GM12878 (cell line): Measurements from ENCODE around the gene UNC119B. TPM values are rescaled to one million over a fixed set of nuclear protein-coding genes. Genes with fewer than 3 reads are reported as not detected.

ENCODE experiments used
- ASH2L ChIP-seq: fragments of 300-600, 200-600 bp; sonication (generic); IDR thresholded peaks from 2 replicates; pipeline ENCODE4 v1.6.1; 2017; ENCODE audit warnings: low read depth, mild to moderate bottlenecking, borderline replicate concordance
- POU2F2 ChIP-seq: IDR thresholded peaks from 3 replicates; pipeline ENCODE4 v1.6.1; 2011; ENCODE audit warnings: low read depth, mild to moderate bottlenecking, low read length, borderline replicate concordance
- PRDM15 ChIP-seq: fragments of 450-650 bp; formaldehyde crosslinking; IDR thresholded peaks from 2 replicates; pipeline ENCODE4 v1.4.0; 2020; ENCODE audit warnings: mild to moderate bottlenecking, moderate library complexity
- SIX5 ChIP-seq: IDR thresholded peaks from 2 replicates; pipeline ENCODE4 v1.6.1; 2011; ENCODE audit warnings: mild to moderate bottlenecking, low read depth, low read length, moderate library complexity; ENCODE audit not compliant: severe bottlenecking
- polyA plus RNA-seq, 11 experiments: library from polyadenylated mRNA; depleted of rRNA in 4 of 11; unstranded in 6 of 11; stranded (reverse) in 5 of 11; fragments of >200 nt; fragmentation: Nextera tagmentation in 4 of 11; fragmentation: Illumina TruSeq in 1 of 11; extraction: Ambion mirVana in 4 of 11; extraction: Trizol in 1 of 11; gene quantifications; 1 replicate in 1 of 11; 2 replicates in 10 of 11; pipeline versions ENCODE4 v1.2.1 to v1.2.3, GENCODE V29; 2011 to 2016; ENCODE audit warnings: inconsistent platforms in 2 of 11, missing spikeins in 2 of 11, low read depth in 1 of 11
- total RNA-seq, 4 experiments: library from RNA; depleted of rRNA in 3 of 4; stranded (reverse); fragments of >200 nt in 3 of 4; fragmentation: Illumina TruSeq in 1 of 4; extraction: Trizol in 1 of 4; gene quantifications; 2 replicates each; pipeline versions ENCODE4 v1.2.1 to v1.2.3, GENCODE V29; 2013 to 2021
- TF ChIP-seq, protein P1 (sequence below): IDR thresholded peaks from 2 replicates; pipeline ENCODE4 v1.6.1; 2011; ENCODE audit warnings: mild to moderate bottlenecking, low read depth, low read length, moderate library complexity; ENCODE audit not compliant: insufficient replicate concordance
- TF ChIP-seq, protein P2 (sequence below): IDR thresholded peaks from 2 replicates; pipeline ENCODE4 v1.6.1; 2012; ENCODE audit warnings: mild to moderate bottlenecking, low read depth, low read length
- TF ChIP-seq, protein P3 (sequence below): fragments of 450-650 bp; IDR thresholded peaks from 2 replicates; pipeline ENCODE4 v1.6.1; 2017; ENCODE audit warnings: mild to moderate bottlenecking, moderate library complexity
- TF ChIP-seq, protein P4 (sequence below): fragments of 450-650 bp; IDR thresholded peaks from 2 replicates; pipeline ENCODE4 v1.6.1; 2018; ENCODE audit warnings: mild to moderate bottlenecking, low read depth, moderate library complexity; ENCODE audit not compliant: partially characterized antibody

Gene UNC119B
- total and polyA plus RNA-seq, 10 of the 15 experiments (the other 5 are each of a cell fraction or from before 2014, with no cell fraction given), result 4.3 to 31.5 (median 10.5) TPM

GRCh38 chr12:120725659-120726509, 15.6 kb downstream of the UNC119B start, which contains the start of gene ACADS (continued):
- TF ChIP-seq, protein P1, sequence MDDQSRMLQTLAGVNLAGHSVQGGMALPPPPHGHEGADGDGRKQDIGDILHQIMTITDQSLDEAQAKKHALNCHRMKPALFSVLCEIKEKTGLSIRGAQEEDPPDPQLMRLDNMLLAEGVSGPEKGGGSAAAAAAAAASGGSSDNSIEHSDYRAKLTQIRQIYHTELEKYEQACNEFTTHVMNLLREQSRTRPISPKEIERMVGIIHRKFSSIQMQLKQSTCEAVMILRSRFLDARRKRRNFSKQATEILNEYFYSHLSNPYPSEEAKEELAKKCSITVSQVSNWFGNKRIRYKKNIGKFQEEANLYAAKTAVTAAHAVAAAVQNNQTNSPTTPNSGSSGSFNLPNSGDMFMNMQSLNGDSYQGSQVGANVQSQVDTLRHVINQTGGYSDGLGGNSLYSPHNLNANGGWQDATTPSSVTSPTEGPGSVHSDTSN, result peak; percentile 40
- TF ChIP-seq PRDM15, result no peak
- TF ChIP-seq, protein P2, sequence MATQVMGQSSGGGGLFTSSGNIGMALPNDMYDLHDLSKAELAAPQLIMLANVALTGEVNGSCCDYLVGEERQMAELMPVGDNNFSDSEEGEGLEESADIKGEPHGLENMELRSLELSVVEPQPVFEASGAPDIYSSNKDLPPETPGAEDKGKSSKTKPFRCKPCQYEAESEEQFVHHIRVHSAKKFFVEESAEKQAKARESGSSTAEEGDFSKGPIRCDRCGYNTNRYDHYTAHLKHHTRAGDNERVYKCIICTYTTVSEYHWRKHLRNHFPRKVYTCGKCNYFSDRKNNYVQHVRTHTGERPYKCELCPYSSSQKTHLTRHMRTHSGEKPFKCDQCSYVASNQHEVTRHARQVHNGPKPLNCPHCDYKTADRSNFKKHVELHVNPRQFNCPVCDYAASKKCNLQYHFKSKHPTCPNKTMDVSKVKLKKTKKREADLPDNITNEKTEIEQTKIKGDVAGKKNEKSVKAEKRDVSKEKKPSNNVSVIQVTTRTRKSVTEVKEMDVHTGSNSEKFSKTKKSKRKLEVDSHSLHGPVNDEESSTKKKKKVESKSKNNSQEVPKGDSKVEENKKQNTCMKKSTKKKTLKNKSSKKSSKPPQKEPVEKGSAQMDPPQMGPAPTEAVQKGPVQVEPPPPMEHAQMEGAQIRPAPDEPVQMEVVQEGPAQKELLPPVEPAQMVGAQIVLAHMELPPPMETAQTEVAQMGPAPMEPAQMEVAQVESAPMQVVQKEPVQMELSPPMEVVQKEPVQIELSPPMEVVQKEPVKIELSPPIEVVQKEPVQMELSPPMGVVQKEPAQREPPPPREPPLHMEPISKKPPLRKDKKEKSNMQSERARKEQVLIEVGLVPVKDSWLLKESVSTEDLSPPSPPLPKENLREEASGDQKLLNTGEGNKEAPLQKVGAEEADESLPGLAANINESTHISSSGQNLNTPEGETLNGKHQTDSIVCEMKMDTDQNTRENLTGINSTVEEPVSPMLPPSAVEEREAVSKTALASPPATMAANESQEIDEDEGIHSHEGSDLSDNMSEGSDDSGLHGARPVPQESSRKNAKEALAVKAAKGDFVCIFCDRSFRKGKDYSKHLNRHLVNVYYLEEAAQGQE, result no peak
- no peak for TF ChIP-seq ASH2L
- TF ChIP-seq, protein P3, sequence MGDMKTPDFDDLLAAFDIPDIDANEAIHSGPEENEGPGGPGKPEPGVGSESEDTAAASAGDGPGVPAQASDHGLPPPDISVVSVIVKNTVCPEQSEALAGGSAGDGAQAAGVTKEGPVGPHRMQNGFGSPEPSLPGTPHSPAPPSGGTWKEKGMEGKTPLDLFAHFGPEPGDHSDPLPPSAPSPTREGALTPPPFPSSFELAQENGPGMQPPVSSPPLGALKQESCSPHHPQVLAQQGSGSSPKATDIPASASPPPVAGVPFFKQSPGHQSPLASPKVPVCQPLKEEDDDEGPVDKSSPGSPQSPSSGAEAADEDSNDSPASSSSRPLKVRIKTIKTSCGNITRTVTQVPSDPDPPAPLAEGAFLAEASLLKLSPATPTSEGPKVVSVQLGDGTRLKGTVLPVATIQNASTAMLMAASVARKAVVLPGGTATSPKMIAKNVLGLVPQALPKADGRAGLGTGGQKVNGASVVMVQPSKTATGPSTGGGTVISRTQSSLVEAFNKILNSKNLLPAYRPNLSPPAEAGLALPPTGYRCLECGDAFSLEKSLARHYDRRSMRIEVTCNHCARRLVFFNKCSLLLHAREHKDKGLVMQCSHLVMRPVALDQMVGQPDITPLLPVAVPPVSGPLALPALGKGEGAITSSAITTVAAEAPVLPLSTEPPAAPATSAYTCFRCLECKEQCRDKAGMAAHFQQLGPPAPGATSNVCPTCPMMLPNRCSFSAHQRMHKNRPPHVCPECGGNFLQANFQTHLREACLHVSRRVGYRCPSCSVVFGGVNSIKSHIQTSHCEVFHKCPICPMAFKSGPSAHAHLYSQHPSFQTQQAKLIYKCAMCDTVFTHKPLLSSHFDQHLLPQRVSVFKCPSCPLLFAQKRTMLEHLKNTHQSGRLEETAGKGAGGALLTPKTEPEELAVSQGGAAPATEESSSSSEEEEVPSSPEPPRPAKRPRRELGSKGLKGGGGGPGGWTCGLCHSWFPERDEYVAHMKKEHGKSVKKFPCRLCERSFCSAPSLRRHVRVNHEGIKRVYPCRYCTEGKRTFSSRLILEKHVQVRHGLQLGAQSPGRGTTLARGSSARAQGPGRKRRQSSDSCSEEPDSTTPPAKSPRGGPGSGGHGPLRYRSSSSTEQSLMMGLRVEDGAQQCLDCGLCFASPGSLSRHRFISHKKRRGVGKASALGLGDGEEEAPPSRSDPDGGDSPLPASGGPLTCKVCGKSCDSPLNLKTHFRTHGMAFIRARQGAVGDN, result 0 out of 2 replicates have a peak, but pooled peaks have one; percentile 67
- TF ChIP-seq, protein P4, sequence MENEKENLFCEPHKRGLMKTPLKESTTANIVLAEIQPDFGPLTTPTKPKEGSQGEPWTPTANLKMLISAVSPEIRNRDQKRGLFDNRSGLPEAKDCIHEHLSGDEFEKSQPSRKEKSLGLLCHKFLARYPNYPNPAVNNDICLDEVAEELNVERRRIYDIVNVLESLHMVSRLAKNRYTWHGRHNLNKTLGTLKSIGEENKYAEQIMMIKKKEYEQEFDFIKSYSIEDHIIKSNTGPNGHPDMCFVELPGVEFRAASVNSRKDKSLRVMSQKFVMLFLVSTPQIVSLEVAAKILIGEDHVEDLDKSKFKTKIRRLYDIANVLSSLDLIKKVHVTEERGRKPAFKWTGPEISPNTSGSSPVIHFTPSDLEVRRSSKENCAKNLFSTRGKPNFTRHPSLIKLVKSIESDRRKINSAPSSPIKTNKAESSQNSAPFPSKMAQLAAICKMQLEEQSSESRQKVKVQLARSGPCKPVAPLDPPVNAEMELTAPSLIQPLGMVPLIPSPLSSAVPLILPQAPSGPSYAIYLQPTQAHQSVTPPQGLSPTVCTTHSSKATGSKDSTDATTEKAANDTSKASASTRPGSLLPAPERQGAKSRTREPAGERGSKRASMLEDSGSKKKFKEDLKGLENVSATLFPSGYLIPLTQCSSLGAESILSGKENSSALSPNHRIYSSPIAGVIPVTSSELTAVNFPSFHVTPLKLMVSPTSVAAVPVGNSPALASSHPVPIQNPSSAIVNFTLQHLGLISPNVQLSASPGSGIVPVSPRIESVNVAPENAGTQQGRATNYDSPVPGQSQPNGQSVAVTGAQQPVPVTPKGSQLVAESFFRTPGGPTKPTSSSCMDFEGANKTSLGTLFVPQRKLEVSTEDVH, result no peak
- no peak for TF ChIP-seq SIX5
- TF ChIP-seq POU2F2, result no peak
